ENCODE measurements around the gene DDX41.

The DDX41 gene

DNA sequence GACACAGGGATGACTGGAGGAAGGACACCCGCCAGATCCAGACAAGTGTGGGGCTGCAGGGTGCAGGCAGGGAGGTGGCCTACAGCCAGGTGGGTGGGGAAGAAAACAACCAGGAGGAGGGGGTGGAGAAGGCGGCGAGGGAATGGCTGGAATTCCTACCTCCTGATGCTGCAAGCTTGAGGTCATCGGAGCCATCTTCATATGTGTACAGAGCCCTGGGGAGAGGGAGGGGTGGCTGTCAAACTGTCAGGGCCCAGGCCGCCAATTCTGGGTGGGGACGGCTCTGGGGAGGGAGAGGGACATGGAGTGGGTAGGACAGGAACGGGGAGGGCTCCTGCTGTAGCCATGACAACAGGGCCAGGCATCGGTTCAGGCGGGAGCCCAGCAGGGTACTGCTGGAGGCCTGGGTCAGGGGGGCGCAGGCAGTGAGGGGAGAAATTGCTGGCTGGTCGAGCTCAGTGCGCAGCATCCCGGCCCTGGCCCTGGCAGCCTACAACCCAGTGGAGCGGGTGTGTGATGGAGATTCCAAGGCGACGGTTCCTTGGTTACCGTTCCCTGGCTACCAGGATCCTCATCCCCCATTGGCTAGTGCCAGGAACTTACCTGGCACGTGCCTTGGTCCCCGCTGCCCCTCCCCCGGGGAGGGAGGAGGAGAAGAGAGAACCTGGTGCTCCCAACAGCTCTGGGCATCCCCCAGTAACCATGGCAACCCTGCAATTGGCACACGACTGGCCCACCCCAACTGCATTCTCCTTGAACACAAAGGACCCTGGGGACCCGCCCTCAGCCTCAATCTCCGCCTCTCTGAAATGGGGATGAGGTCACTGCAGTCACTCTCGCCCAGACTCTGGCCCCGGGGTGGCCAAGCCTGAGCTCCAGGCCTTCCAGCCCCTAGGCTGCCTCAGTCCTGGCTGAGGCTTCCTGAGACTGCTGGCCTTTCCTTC is 47.8 kb downstream of the DDX41 start:
- DNase-seq (ENCODE audit: low spot score): no peak

DNA sequence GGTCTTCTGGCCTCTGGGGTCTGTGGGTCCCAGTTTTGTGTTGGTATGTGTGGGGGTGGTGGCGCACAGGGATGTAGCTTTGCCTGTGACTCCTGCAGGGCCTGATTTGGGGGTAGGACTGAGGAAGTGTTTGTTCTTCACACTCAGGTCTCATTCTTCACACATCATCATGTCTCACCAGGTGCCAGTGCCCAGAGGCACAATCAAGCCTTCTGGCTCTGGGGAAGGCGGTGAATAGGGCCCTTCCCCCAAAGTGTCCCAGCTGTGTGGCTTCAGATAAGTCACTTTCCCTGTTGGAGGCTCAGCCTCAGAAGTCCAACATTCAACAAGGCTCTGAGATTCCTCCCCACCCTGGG is 48.5 kb downstream of the DDX41 start:
- no peak for DNase-seq (ENCODE audit: low spot score)

DNA sequence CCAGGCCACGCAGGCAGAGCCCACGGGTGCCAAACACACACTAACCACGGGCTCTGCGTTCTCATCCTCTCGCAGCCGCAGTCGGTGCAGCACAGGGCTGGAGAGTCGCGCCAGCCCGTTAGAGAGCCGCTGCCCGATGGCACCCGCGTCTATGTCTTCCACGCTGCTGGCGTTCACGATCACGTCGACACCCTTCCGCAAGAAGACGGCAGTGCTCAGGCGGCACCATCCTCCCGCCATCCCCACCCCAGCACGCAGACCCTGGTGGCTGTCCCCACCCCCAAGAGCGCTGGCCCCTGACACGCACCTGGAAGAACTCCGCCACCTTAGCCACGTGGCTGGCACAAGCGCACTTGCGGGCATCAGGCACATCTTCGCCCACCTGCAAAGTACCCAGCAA is 49.3 kb downstream of the DDX41 start:
- DNase-seq (ENCODE audit: low spot score): no peak

DNA sequence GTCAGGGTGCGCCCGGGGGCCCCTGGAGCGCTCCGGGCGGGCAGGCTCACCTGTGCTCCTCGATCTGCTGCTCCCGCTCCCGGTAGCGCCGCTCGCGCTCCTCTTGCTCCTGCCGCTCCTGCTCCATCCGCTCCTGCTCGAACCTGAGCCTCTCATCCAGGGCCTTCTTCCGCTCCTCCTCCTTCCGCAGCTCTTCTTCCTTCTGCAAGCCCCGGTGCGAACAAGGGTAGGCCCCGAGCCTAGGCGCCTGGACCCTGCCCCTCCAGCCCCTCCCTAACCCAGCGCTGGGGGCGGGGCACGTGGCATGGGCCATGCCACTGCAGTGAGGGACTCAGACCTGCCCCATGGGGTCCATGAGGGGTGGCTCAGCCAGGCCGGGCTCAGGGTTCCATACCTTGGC is 49.9 kb downstream of the DDX41 start:
- DNase-seq (ENCODE audit: low spot score): no peak

DNA sequence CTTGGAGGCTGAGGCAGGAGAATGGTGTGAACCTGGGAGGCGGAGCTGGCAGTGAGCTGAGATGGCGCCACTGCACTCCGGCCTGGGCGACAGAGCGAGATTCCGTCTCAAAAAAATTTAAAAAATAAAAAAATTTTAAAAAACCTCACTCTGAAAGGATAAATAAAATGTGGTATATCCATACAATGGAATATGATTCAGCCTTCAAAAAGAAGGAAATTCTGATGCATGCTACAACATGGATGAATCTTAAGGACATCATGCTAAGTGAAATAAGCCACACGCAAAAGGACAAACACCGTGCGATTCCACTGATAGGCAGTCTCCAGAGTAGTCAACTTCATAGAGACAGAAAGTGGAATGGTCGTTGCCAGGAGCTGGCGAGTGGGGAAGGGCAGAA is 51.7 kb downstream of the DDX41 start:
- DNase-seq (ENCODE audit: low spot score): no peak

DNA sequence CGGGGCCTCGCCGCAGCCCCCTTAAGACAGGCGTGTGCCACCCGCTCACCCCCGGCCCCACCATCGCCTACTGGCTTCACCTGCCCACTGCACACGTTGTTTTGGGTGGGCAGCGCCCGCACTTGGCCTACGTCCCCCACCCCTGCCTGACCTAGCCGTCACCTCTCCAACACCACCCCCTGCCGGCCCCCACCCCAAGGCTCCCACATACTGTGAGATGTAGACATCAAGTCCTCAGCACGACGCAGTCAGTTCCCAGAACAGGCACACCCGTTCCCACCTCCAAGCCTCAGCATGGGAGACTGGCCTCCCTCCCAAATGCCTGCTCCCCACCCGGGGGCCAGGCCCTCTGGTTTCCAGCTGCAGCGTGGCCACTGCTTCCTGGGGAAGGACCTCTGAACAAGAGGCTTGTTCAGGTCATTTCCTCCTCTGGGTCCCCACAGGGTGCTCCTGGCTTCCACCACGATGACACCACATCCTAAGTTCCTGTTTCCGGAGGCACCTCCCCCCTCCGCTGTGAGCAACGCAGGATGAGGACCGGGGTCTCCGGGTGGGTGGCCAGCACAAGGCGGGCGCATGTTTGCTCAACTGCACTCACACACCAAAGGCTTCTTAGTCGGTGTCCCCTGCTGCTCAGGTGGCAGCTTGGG is 54.6 kb downstream of the DDX41 start:
- DNase-seq (ENCODE audit: low spot score): no peak

Measured in germinal center (tissue), 1 donor.